Posterior cingulate gyrus (tissue), 11 donors: Measurements from ENCODE around the gene SPRYD3.

Experiments used
- DNase-seq, 10 donors: peaks; one replicate each; pipeline versions ENCODE4 v3.0.0 to v3.0.0-alpha.2; 2020 to 2021; ENCODE audit warnings: mixed read lengths in 3 of 10
- intact Hi-C: fragments of 100-400 bp; cut with DNase I; formaldehyde crosslinking; loops from one replicate; pipeline ENCODE4 v1.15.1; 2023

SPRYD3 gene

DNA sequence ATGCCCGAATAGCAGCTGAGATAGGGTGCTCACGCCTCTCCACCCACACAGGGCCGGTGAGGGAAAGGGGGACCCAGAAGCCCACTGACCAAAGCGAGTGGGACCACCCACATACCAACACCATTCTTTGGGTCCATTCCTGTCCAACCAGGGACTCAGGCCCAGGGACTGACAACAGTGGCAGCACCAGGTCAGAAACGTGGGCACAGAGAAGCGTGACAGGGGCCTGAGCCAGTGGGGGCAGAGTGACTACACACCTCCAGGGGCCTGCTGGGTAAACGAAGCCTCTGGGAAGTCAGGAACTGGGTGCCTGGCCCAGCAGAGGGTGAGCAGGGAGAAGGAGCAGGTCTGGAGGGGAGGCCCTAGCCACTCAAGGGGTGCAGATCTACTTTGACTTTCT is 13.7 kb downstream of the SPRYD3 start:
- peak in 3 of 10 donors; percentile 50 to 65 (median 58) for DNase-seq
- intact Hi-C loops = loop anchor here (5.0 kb wide), 2 partner anchors 117 to 132 kb away; partner anchors contain the start of genes CSAD and ZNF740

DNA sequence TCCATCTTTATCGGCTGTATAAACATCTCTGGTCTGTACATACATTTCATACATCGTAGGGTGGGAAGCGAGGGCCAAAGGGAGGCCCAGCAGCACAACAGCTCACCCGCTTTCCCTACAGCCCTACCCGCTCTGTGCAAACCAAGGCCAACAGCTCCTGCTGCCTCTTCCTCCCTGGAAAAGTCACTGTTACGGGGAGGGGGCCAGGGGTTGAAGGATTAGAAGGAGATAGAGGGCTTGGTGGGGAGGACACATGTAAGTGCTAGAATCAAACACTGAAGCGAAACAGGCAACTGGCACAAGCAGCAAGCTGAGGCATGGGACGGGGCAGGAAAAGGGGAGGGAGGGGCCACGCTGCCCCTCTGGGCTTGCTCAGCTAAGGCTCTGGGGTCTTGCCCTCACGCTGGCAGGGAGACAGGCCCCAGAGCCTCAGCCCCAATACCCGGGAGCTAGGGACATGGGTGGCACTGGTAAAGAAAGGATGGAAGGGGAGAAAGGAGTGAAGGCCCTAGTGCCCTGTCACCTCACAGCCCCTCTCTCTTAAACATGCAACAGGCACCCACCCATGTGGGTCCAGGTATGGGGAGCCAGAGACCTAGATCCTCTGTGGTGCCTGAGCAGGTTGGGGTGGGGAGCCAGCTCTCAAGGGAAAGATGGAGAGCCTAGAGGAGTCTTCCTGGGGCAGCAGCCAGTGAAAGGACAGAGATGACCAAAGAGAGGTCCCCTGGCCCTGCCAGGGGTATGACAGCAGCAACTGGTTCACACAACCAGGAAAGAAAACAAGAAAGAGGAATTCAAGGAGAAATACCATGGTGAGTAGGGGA is 14.4 kb downstream of the SPRYD3 start:
- intact Hi-C loops = loop anchor here (5.0 kb wide), 2 partner anchors 117 to 132 kb away; partner anchors contain the start of genes CSAD and ZNF740
- DNase-seq = peak in 2 of 10 donors; percentile 33 to 52

DNA sequence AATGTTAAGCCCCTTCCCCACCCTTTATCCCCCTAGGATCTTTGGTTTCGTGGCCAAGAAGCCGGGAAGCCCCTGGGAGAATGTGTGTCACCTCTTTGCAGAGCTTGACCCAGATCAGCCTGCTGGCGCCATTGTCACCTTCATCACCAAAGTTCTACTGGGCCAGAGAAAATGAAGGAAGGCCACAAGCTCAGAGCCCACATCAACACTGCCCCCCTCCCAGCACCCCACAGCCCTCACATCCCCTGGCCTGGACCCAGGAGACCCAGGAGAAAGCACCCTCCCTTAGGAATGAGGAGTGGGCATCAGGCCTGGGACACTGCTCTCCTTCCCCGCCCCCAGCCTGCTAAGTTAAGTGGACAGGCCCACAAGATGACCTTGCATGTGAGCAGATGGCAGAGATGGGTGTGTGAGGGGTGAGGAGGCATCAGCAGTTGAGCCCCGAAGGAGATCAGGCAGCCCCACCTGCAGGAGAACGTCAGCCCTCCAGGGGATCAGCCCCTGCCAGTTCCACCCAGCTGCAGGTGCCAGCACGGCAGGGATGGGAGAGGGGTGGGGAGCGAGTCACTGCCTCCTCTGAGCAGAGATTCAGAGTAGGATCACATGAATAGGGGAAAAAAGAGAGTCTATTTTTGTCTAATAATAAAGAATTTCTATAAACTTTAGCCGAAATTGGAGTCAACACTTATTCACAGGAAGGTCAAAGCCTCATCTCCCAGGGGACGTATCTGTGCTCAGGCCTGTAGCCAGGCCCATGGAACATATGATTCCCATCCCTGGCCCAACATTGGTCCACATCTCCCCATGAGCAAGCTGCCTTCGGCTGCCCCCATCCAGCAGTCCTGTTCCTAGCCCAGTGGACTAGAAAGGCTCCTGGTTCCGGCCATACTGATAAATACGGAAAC is 15.2 kb downstream of the SPRYD3 start:
- intact Hi-C loops = no loop called here
- peak in 3 of 10 donors; percentile 53 to 76 (median 76) for DNase-seq

DNA sequence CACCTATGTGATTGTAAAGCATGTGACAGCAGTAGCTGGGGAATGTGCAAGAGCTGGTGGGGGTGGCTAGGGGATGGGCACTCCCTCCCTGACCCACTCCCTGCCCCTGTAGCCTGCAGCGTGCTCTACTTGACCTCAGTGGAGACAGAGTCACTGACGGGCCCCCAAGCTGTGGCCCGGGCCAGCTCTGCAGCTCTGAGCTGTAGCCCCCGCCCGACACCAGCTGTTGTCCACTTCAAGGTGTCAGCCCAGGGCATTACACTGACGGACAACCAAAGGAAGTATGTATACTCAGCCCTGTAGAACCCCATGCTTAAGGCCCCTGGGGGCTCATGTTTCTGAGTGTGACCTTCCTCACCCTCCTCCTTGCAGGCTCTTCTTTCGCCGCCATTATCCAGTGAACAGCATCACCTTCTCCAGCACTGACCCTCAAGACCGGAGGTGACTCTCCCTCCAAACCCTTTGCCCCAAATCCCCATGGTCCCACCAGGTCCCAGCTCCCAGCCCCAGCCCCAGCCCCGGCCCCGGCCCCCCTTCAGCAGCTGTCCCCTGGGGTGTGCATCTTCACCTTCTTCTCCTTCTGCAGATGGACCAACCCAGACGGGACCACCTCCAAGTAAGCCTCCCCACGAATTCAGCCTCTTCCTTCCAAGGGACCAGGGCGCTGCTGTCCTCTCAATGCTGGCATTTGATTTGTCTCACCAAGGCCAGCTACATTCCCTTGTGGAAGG is 16.0 kb downstream of the SPRYD3 start:
- DNase-seq = peak in 2 of 10 donors; percentile 60 to 82

DNA sequence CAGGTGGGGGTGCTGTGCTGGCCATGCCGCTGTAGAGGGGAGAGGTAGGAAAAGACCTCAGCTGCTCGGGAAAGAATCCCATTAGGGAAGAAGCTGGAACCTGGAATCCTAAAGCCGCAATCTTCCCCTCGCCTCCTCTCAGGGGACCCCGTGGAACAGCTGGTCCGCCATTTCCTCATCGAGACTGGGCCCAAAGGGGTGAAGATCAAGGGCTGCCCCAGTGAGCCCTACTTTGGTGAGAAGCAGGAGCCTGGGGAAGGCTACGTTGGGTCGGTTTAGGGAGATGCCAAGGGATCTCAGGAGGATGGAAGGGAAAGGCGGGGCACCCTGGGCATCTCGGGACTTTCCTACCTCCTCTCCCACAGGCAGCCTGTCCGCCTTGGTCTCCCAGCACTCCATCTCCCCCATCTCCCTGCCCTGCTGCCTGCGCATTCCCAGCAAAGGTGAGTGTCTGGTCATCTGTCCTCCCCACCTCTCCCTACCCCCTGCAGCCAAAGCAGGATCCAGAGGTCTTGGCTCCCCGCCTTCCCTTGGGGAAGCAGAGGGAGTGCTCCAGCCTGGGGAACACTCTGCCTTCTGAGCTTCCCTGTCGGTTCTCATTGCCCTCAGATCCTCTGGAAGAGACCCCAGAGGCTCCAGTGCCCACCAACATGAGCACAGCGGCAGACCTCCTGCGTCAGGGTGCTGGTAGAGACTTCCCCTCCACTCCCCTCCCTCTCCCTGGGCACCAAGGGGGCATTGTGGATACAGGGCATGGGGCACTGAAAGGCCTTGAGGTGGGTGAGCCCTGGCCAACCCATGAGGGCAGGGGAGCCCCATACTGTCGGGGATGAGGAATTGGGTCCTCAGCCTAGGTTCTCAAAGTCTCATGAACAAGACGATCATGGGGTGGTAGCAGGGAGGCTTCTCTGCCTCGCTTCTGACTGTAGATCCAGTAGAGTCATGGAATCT is 16.9 kb downstream of the SPRYD3 start:
- intact Hi-C loops = no loop called here
- DNase-seq = peak in 3 of 10 donors; percentile 54 to 82 (median 66)

More for the DNA sequence above, 16.0 kb downstream of the SPRYD3 start:
- intact Hi-C loops = no loop called here

DNA sequence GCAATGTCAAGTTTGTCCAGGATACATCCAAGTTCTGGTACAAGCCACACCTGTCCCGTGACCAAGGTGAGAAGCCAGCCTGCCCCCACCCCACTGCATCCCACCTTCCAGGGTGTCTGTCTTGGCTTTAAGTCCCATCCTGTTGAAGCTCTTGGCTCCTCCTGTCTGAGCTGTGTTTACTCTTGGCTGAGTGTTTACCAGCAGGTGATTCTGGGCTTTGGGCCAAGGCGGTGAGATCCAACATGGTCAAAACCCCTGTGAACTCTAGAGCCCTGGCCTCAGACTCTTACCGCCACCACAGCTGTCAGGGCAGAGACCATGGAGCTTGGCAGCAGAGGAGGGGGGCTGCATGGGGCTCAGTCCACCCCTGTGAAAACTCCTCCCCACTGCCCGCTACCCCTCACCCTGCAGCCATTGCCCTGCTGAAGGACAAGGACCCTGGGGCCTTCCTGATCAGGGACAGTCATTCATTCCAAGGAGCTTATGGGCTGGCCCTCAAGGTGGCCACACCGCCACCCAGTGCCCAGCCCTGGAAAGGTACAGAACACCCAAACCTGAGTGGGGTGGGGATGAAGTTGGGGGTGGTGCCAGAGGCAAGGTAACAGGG is 17.7 kb downstream of the SPRYD3 start:
- DNase-seq = peak in 2 of 10 donors; percentile 45 to 57
- intact Hi-C loops = no loop called here

DNA sequence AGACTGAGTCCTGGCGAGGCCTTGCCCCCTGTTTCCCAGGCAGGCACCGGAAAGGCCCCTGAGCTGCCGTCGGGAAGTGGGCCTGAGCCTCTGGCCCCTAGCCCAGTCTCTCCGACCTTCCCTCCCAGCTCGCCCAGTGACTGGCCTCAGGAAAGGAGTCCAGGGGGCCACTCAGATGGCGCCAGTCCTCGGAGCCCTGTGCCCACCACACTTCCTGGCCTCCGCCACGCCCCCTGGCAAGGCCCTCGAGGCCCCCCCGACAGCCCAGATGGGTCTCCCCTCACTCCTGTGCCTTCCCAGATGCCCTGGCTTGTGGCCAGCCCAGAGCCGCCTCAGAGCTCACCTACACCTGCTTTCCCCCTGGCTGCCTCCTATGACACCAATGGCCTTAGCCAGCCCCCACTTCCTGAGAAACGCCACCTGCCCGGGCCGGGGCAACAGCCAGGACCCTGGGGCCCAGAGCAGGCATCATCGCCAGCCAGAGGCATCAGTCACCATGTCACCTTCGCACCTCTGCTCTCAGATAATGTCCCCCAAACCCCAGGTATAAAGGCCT is 18.4 kb downstream of the SPRYD3 start:
- intact Hi-C loops = no loop called here
- DNase-seq = peak in 2 of 10 donors; percentile 82 to 85

DNA sequence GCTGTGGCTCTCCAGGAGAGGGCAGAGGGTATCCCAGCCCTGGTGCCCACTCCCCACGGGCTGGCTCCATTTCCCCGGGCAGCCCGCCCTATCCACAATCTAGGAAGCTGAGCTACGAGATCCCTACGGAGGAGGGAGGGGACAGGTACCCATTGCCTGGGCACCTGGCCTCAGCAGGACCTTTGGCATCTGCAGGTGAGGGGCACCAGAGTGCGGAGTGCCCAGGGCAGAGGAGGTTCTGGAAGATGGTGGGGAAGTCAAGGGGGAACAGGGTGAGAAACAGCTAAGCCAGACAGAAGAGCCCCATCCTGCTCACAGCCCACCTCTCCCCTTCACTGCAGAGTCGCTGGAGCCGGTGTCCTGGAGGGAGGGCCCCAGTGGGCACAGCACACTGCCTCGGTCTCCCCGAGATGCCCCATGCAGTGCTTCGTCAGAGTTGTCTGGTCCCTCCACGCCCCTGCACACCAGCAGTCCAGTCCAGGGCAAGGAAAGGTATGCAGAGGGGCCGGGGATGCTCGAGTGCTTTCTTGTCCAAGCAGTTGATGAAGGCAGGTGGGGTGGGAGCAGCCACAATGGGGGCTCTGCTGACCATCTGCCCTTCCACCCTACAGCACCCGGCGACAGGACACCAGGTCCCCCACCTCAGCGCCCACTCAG is 19.0 kb downstream of the SPRYD3 start:
- intact Hi-C loops = no loop called here
- DNase-seq = peak in 3 of 10 donors; percentile 52 to 75 (median 67)

DNA sequence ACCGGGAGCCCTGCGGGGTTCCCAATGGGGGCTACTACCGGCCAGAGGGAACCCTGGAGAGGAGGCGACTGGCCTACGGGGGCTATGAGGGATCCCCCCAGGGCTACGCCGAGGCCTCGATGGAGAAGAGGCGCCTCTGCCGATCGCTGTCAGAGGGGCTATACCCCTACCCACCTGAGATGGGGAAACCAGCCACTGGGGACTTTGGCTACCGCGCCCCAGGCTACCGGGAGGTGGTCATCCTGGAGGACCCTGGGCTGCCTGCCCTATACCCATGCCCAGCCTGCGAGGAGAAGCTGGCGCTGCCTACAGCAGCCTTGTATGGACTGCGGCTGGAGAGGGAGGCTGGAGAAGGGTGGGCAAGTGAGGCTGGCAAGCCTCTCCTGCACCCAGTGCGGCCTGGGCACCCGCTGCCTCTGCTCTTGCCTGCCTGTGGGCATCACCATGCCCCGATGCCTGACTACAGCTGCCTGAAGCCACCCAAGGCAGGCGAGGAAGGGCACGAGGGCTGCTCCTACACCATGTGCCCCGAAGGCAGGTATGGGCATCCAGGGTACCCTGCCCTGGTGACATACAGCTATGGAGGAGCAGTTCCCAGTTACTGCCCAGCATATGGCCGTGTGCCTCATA is 19.6 kb downstream of the SPRYD3 start:
- intact Hi-C loops = no loop called here
- peak in 2 of 10 donors; percentile 74 to 75 for DNase-seq

DNA sequence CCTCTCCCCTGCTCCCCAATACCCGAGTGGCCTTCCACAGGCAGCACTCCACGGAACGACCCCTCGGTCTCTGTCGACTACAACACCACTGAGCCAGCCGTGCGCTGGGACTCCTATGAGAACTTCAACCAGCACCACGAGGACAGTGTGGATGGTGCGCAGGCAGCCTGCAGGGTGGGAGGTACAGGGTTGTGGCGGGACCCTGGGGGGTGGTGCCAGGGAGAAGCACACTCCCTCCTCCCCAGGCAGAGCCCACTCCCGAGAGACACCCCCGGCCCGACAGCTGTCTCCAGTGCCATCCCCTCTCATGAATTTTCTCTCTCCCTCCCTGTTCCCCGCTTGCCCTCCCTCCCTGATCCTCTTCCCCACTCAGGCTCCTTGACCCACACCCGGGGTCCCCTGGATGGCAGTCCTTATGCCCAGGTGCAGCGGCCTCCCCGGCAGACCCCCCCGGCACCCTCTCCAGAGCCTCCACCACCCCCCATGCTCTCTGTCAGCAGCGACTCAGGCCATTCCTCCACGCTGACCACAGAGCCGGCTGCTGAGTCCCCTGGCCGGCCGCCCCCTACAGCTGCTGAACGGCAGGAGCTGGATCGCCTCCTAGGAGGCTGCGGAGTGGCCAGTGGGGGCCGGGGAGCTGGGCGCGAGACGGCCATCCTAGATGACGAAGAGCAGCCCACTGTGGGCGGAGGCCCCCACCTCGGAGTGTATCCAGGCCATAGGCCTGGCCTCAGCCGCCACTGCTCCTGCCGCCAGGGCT is 20.3 kb downstream of the SPRYD3 start:
- peak in 2 of 10 donors; percentile 39 to 78 for DNase-seq
- intact Hi-C loops = no loop called here

DNA sequence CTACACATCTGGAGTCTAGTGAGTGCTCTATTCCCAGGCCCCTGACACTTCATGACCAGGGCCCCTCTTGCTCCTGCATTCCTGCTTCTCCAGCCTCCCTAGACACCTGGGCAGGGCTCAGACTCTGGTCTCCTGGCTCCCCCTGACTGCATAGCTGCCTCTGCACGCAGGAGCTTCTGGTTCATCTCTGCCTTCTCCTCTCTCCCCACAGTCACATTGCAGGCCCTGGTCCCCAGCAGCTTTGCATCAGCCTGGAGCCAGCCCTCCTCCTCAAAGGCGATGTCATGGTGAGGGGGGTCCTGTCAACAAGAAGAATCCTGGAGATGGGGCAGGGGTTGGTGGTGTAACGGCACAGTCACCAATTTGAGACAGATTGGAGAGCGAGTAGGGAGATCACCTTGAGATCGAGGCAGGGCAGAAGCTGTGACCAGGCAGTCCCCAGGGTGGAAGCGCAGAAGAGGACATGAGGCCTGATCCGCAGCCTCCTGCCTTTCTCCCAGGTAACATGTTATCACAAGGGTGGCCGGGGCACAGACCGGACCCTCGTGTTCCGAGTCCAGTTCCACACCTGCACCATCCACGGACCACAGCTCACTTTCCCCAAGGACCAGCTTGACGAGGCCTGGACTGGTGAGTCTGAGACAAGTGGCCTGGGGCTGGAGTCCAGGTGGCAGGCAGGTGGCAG is 21.2 kb downstream of the SPRYD3 start:
- peak in 3 of 10 donors; percentile 54 to 81 (median 72) for DNase-seq
- intact Hi-C loops = no loop called here

DNA sequence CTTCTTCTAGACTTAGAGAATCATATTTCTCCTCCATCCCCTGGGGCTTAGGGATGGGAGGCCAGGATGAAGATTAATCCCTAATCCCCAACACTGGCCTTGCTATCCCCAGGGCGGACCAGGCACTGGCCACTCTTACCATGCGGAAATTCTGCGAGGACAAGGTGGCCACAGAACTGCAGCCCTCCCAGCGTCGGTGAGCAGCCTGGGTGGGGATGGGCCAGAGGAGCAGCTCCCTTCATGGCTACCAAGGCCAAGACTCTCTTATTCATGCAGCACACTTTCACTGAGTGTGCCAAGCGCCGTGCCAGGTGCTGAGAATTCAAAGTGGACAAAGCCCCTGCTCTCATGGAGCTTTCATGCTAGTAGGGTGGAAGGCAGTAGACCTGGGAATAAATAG is 22.3 kb downstream of the SPRYD3 start:
- peak in 2 of 10 donors; percentile 27 to 50 for DNase-seq

DNA sequence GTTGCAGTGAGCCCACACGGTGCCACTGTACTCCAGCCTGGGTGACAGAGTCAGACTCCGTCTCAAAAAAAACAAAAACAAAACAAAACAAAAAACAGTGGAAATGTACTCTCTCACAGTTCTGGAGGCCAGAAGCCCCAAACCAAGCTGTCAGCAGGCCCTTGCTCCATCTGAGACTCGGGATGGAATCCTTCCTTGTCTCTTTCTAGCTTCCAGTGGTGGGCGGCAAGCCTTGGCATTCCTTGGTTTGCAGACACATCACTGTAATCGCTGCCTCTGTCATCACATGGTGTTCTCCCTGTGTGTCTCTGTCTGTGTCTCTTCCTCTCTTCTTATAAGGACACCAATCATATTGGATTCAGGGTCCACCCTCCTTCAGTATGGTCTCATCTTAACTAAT is 22.9 kb downstream of the SPRYD3 start:
- peak in 3 of 10 donors; percentile 75 to 85 (median 76) for DNase-seq
- intact Hi-C loops = no loop called here

More for the DNA sequence above, 22.3 kb downstream of the SPRYD3 start:
- intact Hi-C loops = no loop called here

DNA sequence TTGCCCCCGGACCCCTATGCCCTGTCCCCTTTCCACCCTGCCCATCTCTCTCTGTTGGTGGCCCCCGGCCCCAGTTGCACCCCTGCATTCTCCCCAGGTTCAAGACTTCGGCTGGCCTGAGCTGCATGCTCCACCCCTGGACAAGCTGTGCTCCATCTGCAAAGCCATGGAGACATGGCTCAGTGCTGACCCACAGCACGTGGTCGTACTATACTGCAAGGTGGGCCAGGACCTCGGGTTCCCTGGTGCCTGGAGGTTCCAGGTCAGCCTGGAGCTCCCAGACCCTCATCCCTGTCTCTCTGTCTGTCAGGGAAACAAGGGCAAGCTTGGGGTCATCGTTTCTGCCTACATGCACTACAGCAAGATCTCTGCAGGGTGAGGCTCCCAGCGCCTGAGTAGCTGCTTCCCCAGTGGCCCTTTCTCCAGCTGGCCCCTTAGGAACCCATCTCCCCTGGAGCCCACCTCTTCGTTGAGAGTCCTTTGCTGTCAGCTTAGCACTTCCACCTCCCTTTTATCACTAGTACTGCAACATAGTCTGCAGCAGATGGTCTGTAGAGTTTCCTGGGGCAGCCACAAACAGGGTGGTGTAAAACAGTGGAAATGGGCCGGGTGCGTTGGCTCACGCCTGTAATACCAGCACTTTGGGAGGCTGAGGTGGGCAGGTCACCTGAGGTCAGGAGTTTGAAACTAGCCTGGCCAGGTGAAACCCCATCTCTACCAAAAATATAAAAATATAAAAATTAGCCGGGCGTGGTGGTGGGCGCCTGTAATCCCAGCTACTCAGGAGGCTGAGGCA is 23.5 kb downstream of the SPRYD3 start:
- intact Hi-C loops = no loop called here
- peak in 3 of 10 donors; percentile 59 to 70 (median 60) for DNase-seq
